HG02840 (cell line): ENCODE measurements around the gene CCND2.

Experiments
- ATAC-seq: cut with Tn5 transposase; IDR thresholded peaks from one replicate; pipeline ENCODE4 v1.9.1; 2021; ENCODE audit warnings: mild to moderate bottlenecking, moderate library complexity, moderate number of reproducible peaks; ENCODE audit not compliant: unreplicated experiment, low FRiP score

The CCND2 gene

GRCh38 chr12:4256043-4256826 lies 17.3 kb upstream of the CCND2 start:
- no peak for ATAC-seq

GRCh38 chr12:4257442-4257841 lies 16.1 kb upstream of the CCND2 start:
- no peak for ATAC-seq

DNA sequence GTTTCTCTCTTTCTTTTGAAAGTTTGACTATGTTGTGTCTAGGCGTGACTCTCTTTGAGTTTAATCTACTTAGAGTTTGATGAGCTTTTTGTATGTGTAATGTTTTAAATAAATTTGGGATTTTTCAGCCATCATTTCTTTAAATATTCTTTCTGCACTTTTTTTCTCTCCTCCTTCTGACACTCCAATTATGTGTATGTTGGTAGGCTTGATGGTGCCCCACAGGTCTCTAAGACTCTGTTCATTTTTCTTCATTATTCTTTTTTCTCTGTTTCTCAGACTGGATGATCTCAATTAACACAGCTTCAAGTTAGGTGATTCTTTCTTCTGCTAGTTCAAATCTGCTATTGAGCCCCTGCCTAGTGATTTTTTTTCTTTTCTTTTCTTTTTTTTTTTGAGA lies 14.5 kb upstream of the CCND2 start:
- no peak for ATAC-seq

DNA sequence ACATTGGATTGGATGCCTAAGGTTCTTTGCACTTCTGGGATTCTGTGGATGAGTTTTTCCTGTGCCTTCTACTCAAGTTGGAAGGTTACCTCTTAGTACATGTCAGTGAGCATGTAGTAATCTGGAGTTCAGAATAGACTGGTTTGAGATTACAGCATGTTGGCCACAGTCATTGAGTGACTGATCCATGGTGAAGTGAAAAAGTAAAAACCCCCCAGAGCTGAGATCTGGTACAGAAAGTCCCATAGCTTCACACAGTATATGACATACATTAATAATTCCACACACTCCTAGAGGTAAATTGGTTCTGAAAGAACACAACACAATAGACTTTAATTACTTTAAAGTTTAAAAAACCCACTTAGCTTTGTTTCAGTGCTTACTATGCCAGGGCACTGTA lies 11.9 kb upstream of the CCND2 start:
- ATAC-seq: peak; percentile 57

DNA sequence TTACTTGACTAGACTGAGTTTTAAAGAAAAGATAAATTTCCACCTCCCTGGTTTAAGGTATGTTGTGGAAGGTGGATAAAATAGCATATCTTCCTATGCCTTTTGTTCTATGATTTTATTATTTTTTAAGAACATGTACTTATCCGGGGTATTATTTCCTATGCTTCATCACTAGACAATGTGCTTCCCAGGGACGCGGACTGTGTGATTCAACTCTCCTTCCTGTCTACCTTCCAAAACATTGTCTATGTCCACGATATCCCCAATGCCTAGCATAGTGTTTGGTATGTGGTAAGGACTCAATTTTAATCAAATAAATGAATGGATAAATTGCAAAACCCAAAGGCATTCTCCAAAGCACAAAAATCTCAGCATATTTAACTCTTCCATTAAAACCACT lies 8.3 kb upstream of the CCND2 start:
- no peak for ATAC-seq

DNA sequence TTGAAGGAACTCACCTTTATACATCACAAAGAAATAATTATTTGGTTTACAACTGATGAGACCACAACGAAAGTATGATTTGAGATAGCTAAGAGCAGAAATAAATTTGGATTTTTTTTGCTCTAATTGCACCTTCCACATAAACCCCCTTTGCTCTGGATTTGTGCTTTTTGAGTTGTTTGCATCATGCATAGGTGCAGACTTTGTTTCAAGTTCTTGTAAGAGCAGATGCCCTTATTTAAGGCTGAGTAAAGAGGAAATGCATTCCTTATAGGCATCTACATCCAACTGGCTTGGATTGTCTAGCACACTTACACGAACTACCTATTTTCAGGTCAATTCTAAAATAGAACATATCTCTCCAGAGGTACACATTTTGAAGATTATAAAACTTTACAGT lies 6.6 kb upstream of the CCND2 start:
- no peak for ATAC-seq

- no peak for ATAC-seq
These were observed 5.7 kb upstream of the CCND2 start for GRCh38 chr12:4267704-4268328.

GRCh38 chr12:4268329-4269181 lies 5.0 kb upstream of the CCND2 start:
- no peak for ATAC-seq

DNA sequence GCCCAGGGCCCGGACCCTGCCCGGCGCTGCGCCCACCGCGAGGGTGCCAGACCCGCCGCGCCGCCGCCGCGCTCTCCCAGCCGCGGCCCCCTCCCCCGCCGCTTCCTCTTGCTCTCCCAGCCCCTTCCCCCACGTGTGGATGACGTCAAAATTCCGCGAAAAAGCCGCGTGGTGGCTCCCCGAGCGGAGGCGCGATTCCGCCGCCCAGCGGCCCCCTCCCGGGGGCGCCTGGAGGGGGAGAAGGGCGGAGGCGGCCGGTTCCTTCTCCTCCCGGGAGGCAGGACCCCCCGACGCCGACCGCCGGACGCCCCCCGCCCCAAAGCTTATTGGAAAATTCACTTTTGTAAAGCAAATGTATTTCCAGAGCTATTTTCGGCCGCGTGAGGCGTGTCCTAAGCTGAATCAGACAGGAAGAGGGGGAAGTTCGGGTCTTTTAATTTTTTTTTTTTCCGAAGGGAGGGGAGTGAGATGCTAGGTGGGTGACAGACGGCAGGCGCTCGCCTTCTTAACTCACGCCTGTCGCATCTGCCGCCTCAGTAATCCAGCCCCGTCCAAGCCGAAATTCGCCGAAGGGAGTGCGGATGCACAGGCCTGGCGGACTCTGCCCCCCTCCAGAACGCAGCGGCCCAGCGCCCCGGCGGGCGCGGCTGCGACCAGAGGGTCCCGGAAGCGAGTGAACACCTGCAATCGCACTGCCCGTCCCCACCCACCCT lies 4.1 kb upstream of the CCND2 start:
- no peak for ATAC-seq

DNA sequence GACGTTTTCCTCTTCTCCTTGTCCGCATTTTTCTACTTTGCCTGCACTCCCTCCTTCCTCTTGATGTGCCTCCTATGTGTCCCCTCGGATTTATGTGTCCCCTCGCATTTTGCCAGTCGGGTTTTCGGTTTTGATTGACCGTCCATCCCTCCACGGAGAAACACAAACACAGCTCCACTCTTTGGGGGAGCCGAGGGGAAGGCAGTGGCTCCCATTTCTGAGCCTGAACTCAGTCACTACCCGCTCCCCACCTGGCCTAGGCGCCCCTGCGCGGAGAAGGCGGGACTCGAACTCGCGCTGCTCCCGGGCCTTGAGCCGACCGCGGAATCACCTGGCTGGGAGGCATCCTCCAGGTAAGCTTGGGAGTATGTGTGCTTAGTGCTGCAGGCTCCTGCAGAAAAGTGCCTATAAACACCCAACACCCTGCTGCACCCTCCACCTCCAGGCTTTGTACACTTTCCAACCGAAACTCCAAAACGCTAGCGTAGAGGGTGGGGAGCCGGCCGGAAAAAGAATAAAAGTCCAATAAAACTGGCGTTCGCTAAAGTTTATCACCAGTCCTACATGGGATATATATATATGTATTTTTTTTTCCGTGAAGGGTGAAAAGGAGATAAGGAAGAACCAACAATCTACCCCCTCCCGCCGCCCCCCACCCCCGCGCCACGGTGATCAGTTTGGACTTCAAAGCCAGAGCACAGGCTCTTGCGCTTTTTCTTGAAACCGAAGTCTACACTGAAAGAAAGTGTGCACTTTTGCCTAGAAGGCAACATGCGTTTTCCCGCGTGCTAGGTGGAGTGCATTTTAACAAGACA lies 3.3 kb upstream of the CCND2 start:
- ATAC-seq: no peak

DNA sequence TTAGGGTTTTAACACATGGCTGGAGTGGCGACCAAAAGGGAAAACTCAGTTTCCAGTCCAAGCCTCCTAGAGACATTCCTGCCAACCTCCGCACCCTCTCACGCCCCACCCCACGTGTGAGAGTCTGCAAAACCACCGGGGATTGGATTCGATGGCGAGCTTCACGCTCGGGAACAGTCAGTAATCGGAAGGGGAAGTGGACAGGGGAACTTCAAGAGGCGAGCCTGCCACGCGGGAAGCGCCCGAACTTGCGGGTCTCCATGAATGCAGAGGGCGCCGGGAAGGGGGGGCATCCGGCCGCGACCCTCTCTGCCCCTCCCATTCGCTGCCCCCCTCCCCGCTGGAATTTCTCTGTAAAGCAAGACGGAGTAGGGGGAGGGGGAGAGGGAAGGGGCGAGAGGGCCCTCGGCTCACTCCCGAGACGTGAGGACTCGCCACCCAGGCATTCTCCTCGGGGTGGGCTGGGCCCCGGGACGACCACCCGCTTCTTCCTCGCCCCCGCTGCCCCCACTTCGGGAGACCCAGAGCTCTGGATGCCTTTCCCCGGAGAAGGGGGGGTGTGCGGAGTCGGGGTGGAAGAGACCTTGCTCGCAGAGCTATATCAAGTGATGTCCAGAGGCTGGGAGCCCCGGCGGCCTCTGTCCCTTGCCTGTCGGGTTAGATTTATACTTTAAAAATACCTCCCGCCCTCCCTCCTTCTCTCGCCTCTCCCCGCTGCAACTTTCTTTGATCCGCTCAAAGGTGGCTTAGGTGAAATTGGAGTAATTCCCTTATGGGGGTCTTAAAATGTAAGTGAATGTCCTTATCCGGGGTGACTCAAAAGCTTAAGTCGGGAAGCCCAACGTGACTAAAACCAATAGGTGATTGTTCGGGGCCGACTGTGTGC lies 2.5 kb upstream of the CCND2 start:
- ATAC-seq: no peak

- peak; percentile 51 for ATAC-seq
These were observed 1.7 kb upstream of the CCND2 start for GRCh38 chr12:4271717-4272423.

DNA sequence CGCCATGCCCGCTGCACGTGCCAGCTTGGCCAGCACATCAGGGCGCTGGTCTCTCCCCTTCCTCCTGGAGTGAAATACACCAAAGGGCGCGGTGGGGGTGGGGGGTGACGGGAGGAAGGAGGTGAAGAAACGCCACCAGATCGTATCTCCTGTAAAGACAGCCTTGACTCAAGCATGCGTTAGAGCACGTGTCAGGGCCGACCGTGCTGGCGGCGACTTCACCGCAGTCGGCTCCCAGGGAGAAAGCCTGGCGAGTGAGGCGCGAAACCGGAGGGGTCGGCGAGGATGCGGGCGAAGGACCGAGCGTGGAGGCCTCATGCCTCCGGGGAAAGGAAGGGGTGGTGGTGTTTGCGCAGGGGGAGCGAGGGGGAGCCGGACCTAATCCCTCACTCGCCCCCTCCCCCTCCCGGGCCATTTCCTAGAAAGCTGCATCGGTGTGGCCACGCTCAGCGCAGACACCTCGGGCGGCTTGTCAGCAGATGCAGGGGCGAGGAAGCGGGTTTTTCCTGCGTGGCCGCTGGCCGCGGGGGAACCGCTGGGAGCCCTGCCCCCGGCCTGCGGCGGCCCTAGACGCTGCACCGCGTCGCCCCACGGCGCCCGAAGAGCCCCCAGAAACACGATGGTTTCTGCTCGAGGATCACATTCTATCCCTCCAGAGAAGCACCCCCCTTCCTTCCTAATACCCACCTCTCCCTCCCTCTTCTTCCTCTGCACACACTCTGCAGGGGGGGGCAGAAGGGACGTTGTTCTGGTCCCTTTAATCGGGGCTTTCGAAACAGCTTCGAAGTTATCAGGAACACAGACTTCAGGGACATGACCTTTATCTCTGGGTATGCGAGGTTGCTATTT lies 914 bp upstream of the CCND2 start:
- peak; percentile 10 for ATAC-seq

GRCh38 chr12:4273273-4273651 lies 300 bp upstream of the CCND2 start:
- ATAC-seq: no peak

GRCh38 chr12:4274396-4275015 lies 944 bp downstream of the CCND2 start:
- no peak for ATAC-seq

- no peak for ATAC-seq
These were observed 1.7 kb downstream of the CCND2 start for GRCh38 chr12:4275016-4275869.
